ENCODE data around the gene ZSWIM8.
"Not testable (repeated sequence)": the region's sequence is repeated elsewhere in the genome, so short reads cannot be mapped to it uniquely, and the experiment has no call there.

Gene ZSWIM8

GRCh38 chr10:73772281-73773151 is 12.9 kb upstream of the ZSWIM8 start:
- DNase-seq: peak; percentile 84

- DNase-seq: no peak
These were observed 12.1 kb upstream of the ZSWIM8 start for GRCh38 chr10:73773152-73773879.

DNA sequence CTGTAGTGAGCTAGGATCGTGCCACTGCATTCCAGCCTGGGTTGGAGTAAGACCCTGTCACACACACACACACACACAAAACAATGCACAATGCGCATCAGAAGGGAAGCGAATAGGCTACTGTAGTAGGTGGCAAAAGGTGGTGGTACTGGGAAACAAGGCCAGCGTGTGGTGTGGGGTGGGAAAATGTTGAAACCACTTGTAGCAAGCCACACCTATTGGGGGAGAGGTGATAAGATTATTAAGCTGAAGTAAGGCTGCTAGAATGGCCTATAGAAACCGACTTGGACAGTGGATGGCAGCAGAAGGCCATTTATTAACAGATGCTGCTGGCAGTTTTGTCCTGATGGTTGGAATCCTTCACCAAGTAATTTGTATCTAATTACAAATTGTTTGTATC is 10.8 kb upstream of the ZSWIM8 start:
- DNase-seq: no peak

- no peak for DNase-seq
These were observed 6.4 kb upstream of the ZSWIM8 start for GRCh38 chr10:73779018-73779417.

GRCh38 chr10:73779539-73780197 is 5.7 kb upstream of the ZSWIM8 start:
- no peak for DNase-seq

DNA sequence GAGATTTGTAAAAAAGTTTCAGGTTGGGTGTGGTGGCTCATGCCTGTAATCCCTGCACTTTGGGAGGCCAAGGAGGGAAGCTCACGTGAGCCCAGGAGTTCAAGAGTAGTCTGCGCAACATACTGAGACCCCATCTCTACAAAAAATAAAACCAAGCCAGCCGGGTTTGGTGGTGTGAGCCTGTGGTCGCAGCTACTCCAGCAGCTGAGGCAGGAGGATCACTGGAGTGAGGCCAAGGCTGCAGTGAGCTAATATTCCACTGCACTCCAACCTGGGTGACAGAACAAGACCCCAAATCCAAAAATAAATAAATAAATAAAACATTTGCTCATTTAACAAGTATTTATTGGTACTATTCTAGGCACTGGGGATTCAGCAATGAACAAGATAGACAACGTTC is 5.1 kb upstream of the ZSWIM8 start:
- no peak for DNase-seq

GRCh38 chr10:73780966-73781365 is 4.4 kb upstream of the ZSWIM8 start:
- no peak for DNase-seq

GRCh38 chr10:73781548-73781878 is 3.9 kb upstream of the ZSWIM8 start:
- no peak for DNase-seq

GRCh38 chr10:73781879-73782748 is 3.3 kb upstream of the ZSWIM8 start, which contains the start of gene CHCHD1:
CHCHD1 (plus strand) TSS chr10:73782048; CDS start chr10:73782076, 28 bp downstream.
- DNase-seq: peak; percentile 85

DNA sequence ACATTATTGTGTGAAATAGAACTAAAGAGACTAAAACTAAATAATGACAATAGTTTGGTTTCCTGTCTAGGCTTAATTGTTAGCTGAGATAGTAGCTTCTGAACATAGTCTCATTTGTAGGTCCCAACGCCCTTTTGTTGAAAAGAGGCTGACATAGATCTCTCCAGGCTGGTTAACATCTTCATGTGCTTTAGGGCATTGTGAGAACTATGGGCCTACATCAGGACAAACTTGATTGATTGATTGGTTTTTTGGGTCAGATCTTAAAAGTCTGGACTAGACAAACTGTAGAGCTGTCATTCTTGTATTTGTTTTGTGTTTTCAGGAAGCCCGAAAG is 2.7 kb upstream of the ZSWIM8 start:
- DNase-seq: no peak

- peak; percentile 16 for DNase-seq
These were observed 510 bp downstream of the ZSWIM8 start for GRCh38 chr10:73785721-73786511.

- no peak for DNase-seq
These were observed 1.1 kb downstream of the ZSWIM8 start for GRCh38 chr10:73786512-73786885.

GRCh38 chr10:73787031-73787800 is 1.8 kb downstream of the ZSWIM8 start:
- DNase-seq: not testable (repeated sequence)

GRCh38 chr10:73788864-73789658 is 3.7 kb downstream of the ZSWIM8 start:
- DNase-seq: no peak

- no peak for DNase-seq
These were observed 4.3 kb downstream of the ZSWIM8 start for GRCh38 chr10:73789659-73790055.

DNA sequence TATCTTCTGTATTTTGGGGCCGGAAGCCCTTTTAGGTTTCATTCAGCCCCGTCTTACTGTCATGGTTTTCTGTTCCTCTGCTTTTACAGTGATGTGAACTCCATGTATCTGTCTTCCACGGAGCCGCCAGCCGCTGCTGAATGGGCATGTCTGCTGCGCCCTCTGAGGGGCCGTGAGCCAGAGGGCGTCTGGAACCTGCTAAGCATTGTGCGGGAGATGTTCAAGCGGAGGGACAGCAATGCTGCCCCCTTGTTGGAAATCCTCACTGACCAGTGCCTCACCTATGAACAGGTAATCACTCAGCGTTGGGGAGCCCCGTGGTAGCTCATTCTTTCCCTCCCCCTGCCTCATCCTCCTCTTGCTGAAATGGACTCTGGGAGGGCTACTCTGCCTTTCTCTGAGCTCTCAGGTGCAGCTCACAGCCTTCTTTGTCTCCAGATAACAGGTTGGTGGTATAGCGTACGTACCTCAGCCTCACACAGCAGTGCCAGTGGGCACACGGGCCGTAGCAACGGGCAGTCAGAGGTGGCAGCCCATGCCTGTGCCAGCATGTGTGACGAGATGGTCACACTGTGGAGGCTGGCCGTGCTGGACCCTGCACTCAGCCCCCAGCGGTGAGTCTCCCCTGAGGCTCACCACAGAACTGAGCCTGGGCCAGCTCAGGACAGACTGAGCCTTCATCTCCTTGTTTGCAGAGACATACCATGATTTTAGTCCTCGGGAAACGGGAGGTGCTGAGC is 5.7 kb downstream of the ZSWIM8 start:
- DNase-seq: no peak

DNA sequence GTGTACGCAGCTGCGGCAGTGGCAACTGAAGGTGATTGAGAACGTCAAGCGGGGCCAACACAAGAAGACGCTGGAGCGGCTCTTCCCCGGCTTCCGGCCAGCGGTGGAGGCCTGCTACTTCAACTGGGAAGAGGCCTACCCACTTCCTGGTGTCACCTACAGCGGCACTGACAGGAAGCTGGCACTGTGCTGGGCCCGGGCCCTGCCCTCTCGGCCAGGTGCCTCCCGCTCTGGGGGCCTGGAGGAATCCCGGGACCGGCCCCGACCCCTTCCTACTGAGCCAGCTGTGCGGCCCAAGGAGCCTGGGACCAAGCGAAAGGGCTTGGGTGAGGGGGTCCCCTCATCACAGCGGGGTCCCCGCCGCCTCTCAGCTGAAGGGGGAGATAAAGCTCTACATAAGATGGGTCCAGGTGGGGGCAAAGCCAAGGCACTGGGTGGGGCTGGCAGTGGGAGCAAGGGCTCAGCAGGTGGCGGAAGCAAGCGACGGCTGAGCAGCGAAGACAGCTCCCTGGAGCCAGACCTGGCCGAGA is 6.5 kb downstream of the ZSWIM8 start:
- no peak for DNase-seq

GRCh38 chr10:73793456-73793855 is 8.1 kb downstream of the ZSWIM8 start:
- no peak for DNase-seq

- DNase-seq: not testable (repeated sequence)
These were observed 10.1 kb downstream of the ZSWIM8 start for GRCh38 chr10:73795491-73795890.

Measured in HCEC 1CT (cell line).